SK-N-SH (cell line): ENCODE results near the gene CD300C.

Experiments used
- MAX ChIP-seq: IDR thresholded peaks from 2 replicates; pipeline ENCODE4 v1.4.0; 2012; ENCODE audit warnings: low read depth
- TCF12 ChIP-seq: IDR thresholded peaks from 2 replicates; pipeline ENCODE4 v1.4.0; 2012
- YY1 ChIP-seq: IDR thresholded peaks from 2 replicates; pipeline ENCODE4 v1.4.0; 2012; ENCODE audit warnings: low read depth, mild to moderate bottlenecking

GRCh38 chr17:74578979-74579378, 33.1 kb upstream of the CD300C start:
- TF ChIP-seq TCF12 (no peak), MAX (no peak), YY1 (no peak)
